HG03342 (cell line): Measurements from ENCODE around the gene CEP112.

ENCODE experiments used
- ATAC-seq: cut with Tn5 transposase; IDR thresholded peaks from one replicate; pipeline ENCODE4 v1.9.1; 2021; ENCODE audit warnings: mild to moderate bottlenecking, moderate library complexity; ENCODE audit not compliant: unreplicated experiment

CEP112 gene

DNA sequence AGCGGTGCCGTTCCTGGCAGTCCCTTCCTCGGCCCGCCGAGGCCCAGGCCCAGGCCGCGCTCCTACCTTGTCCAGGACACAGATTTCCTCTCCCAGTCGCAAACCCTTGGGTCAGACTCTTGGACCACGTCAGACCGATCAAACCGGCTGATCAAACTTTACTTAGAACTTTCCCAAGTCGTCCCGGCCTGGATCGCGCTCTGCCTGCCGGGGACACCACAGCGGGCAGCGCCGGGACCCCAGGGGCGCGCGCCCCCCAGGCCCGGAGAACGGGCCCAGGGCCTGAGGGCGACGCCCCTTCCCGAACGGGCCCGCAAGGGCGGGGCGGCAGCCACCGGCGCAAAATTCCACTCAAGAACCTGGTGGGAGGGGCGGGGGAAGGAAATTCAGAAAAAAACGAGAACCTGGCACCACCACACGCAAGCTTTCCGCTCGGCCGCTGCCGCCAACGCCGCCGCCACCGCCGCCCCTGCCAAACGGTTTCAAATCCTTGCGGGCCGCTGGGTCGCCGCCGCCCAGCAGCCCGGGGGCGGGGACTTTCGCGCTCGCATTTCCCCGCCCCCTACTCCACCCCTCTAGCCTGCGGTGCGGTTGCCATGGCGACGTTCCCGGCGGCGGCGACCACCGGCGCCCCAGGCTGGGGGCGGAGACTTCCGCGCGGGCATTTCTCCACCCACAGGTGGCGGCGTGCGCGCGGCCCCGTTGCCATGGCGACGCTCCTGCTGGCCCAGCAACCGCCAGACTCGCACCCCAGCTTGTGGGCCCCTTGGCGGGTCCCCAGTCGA lies at the start of gene CEP112:
Gene CEP112 (minus strand): TSS at position 541 of the 785 bp plus-strand sequence.
- ATAC-seq: peak; percentile 63

DNA sequence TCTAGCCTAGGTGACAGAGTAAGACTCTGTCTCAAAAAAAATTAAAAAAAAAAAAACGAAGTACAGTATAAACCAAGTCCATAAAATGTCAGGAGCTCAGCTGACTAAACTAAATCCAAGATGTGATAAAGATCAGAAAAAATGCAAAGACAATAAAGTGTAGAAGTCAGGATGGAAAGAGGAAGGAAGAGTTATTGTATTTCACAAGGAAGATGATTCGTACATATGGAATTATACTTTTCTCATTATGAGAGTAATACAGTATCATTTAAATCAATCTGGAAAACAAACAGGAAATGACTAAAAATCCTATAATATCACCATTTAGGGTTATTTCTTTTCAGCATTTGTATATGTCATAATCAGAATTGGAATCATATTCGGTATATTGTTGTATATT lies 48.7 kb upstream of the CEP112 start:
- ATAC-seq: no peak

DNA sequence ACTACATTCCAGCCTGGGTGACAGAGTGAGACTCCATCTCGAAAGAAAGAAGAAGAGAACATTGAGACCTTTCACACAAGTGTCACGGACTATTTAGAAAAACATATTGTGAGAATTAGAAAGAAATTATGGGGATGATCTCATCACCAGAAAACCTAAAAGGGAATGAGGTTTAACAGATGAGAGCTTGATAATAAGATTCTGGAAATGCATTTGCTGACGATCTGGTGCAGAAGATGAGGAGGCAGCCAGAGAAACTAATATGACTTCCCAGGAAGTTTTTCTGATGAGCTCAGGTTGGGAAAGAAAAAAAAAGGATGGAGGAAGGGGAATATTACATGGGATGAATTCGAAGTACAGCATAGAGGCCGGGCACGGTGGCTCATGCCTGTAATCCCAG lies 48.1 kb upstream of the CEP112 start:
- no peak for ATAC-seq

DNA sequence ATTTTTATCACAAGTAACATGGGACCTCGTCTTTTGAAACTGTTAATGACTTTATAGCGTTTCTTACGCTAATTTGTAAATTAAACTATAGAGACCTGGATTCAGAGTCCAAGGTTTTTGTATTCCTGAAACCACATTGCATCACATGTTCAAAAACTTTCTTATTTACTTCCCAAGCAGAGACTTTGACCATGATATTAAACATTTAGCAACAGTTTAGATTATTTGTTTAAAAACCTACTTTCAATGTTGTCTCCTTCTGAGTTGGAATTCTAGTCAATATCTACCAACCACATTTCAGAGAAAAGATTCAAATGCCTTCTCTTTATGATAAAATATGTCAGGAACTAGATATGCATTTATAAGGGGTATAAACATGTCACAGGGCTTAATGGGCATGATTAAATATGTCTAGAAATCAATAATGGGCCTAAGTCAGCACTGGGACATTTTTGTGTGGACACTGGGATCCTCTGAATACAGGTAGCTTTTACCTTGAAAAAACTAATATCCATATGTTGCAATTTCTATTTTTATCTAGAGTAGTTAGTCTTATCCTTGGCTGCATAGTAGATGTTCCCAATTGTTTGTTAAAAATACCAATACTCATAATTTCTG lies 43.6 kb upstream of the CEP112 start:
- ATAC-seq: no peak

DNA sequence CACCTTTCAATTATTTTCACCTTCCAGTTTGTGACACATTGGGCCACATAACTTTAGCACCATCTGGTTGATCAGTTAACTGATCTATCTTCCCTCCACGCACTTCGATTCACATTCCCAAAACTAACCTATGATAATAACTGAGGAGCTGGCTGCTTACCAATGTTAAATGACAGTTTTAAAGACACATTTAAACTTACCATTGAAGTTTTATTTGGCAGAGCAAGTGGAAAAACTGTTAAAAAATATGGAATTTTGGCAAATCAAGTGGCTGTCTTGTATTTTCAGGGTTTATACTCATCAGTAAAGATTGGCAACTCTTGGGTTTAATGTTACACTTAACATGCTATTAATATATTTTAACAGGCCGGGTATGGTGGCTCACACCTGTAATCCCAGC lies 42.7 kb upstream of the CEP112 start:
- no peak for ATAC-seq

DNA sequence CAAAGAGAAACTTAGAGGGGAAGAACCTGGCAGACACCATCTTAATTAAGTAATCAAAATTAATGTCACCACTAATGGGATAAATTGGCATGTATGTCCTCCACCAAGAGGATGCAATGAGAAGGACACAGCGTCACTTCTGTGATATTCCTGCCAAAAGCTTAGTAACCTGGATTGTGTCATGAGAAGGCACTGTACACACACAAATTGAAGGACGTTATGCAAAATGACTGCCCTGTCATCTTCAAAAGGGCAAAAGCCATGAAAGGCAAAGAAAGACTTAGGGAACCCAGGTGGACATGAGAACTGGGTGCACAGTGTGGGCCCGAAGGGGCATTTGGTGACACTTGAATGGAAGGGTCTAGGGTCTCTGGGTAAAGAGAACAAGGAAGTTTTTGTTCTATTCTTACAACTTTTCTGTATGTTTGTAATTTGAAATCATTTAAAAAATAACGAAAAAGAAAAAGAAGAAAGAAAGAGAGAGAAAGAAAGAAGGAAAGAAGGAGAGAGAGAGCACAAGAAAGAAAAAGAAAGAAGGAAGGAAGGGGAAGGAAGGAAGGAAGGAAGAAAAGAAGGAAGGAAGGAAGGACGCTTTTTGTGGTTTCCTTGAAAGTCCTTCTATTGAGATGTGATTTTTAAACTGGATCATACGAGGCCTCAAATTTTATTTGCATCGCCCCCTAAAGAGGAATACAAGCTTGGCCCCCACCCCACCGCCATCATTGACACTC lies 41.3 kb upstream of the CEP112 start:
- no peak for ATAC-seq

DNA sequence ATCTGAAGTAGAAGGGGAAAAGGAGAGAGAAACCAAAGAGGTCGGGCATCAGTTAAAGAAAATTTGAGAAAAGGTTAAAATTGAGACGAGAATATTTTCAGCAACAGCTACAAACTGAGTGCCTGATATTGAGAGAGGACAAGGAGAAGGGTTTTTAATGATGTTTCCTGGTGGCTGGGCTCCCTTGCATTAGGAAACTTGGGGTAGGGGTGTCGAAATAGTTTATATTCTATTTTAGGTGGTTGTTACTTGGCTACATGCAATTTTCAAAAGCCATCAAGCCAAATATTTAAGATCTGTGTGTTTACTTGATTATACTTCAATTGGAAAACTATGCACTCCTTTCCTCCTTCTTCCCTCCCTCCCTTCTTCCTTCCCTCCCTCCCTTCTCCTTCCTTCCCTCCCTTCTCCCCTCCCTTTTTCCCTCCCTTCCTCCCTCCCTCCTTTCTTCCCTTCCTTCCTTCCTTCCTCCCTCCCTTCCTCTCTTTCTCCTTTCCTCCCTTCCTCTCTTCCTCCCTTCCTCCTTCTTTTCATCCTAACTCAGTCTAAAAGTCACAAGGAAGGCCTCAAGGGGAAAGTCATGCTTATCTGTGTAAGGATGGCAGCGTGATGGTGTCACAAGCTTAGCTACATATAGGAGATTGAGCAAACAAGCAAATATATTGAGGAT lies 39.1 kb upstream of the CEP112 start:
- ATAC-seq: no peak

DNA sequence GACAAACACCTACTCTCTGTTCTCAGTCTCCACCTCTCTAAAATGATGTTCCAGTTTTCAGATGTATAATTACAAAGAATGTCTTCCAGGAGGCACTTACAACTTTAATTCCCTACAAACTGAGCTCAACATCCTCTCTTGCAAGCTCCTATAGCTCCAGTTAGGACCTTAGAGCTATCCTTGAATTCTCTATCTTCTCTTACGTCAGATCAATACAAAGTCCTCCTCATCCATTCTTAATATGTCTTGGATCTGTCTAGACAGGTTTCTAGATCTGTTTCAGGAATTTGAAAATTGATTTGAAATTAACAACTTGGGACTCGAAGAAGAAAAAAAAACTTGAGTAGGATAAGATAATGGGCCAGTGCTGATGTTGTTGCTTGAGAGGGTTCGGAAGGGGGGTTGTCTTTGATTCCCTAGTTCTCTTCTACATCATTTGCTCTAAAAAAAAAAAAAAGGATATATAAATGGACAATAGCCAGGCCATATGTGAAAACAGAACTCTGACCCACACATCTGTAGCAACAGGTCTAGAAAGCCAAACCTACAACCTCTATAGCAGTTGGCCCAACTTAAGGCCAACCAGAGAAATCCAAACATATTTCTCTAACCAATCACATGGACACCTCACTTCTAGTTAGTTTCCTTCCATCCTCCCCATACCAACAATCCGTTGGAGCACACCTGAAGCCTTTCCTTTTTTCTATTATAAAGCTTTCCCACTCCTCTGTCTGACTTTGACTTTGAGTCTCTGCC lies 38.0 kb upstream of the CEP112 start:
- no peak for ATAC-seq

DNA sequence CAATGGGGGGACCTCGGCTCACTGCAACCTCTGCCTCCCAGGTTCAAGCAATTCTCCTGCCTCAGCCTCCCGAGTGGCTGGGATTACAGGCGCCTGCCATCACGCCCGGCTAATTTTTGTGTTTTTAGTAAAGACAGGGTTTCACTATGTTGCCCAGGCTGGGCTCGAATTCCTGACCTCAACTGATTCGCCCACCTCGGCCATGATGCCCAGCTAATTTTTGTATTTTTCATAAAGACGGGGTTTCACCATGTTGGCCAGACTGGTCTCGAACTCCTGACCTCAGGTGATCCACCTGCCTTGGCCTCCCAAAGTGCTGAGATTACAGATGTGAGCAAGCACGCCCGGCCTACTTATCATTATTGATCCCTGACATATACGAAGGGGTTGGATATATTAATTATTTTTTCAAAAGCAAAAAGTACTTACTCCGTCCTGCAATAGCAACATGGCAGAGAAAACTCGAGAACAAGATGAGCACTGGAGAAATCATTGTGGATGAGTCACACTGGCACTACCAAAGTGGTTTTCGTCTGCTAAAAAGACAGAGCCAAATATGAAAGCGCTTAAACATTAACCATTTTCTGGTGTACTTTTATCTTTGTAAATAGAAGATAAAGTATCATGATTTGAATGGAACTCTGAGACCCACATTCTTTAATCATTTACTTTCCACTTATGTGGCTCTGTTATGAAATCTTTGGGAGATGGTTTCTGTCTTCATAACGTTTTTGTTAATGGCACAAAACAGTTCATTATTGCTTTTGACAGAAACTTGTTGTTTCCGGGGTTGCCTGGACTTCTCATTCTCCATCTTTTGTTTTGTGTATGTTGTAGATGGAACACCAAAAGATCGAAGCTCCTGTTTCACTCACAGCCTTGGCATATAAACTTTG lies 37.2 kb upstream of the CEP112 start, which contains the start of gene APOH:
Gene APOH (minus strand): TSS at position 529 of the 896 bp plus-strand sequence. CDS start 36 bp downstream, at position 493.
- no peak for ATAC-seq

DNA sequence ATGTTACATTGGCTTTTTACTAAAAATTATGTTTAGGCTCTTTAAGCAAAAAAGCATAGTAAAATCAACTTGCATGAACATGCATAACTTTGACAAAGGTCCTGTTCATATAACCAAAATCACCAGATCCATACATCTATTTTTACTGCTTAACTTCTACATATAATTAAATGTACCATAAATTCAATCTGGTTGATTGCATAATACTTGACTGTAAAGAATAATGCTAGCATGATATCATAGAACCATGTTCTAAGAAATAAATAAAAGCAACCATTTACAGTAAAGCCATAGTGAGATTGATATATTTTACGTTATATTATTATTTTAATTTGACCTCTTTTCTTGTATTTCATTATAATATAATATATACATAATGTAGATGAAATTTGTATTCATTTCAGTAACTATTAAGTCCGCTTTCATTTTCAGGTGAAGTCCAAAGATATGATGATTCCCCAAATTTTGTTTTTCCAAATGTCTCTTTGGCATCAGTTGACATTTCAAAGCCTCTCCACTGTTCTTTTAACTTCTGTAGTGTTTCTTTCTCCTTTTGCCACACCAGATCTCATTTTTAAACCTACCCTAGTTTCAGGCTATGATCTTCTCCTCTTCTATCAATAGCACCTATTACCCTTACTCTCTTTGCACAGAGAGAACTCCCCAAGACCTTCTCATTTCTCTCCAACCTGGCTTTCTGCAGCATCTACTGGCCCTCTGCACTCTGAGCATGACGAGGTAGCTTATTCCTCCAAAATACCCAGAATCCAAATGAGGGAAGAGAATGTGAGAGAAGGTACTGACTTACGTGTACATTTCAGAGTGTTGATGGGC lies 35.5 kb upstream of the CEP112 start:
- no peak for ATAC-seq

DNA sequence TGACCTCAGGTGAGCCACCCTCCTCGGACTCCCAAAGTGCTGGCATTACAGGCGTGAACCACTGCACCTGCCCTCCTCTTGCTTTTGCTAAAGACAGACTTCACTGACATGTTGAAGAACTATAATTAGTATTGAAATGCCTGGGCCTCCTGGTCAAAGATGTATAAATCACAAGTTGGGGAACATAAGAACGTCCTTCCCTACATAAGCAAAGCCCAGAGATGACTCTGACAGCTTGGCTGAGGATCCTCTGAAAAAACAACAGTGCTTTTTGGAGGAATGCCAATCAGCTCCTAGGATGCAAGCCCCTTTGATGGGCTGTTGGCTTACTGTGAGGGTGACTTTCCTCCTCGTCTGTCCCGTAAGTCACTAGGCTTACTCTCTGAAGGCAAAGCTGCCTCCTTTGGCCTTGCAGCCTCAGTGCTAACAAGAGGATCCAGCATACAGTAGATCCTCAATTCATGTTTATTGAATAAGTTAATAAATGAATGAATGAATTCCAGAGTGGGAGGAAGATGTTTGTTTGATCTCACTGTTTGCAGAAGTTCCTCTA lies 30.9 kb upstream of the CEP112 start:
- no peak for ATAC-seq

DNA sequence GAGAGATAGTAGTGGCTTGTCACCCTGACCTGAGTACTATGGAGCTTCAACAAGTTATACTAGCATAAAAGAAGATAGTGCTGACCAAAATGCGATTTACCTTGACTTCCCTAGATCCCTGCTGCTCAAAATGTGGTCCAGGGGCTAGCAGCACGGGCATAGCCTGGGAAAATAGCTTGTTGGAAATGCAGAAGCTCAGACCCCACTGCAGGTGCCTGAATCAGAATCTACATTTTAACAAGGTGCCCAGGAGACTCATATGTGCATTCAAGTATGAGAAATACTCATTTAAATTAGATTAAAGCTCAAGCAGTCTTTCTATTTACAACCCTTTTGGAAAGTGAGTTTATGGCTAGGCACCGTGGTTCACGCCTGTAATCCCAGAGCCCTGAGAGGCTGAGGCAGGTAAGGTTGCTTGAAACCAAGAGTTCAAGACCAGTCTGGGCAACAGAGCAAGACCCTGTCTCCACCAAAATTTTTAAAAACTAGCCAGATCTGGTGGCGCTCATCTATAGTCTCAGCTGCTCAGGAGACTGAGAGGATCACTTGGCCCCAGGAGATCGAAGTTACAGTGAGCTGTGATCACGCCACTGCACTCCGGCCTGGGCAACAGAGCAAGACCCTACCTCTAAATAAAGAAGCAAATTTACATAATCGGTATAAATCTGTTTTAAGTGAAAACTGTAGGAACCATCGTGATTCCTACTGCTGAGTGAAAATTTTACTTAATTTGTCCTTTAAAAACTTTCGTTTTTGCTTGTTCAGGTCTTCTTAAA lies 30.0 kb upstream of the CEP112 start:
- ATAC-seq: no peak

DNA sequence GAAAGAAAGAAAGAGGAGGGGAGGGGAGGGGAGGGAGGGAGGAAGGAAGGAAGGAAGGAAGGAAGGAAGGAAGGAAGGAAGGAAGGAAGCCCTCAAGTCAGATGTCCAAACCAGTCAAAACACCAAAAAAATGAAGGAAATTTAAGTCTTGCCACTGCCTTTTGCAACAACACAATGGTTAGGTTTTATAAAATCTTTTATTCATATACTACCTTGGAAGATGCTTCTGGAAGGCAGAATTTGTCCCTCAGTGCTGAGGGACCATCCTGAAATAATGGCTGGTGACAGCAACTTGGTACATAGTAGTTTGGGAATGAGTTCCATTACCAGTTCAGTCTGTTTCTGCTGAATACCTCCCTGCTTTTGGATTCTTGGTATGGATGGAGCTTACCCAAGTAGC lies 29.4 kb upstream of the CEP112 start:
- ATAC-seq: no peak

DNA sequence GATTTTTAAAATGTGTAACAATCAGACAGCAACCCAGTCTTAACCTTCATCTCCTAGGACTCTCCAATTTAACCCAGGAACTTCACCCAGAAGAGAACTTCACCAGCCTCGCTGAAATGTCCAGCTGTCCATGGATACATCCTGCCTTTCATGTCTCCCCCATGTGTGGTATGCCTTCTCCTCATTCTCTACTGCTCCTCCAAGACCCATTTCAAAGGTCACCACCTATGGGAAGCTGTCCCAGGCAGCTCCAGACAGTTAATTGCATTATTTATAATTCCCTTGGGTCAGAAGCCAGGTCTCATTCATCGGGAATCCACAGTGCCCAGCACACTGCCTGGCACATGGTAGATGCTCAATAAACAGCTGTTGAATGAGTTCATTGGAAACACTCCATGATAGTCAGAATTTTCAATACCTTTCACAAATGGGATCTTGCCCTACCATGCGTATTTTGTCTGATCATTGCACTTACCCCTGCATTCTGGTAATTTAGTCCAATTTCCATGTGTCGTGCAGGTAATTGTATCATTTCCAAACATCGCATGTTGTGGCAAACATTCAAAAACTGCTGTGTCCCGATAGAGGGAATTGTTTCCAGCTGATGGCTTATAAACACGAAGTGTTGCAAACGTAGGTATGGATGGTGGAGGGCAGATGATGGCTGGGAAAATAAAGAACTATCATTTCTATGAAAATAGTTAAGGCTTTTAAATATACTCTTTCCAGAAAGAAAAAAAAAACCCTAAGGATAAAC lies 28.3 kb upstream of the CEP112 start:
- ATAC-seq: no peak

DNA sequence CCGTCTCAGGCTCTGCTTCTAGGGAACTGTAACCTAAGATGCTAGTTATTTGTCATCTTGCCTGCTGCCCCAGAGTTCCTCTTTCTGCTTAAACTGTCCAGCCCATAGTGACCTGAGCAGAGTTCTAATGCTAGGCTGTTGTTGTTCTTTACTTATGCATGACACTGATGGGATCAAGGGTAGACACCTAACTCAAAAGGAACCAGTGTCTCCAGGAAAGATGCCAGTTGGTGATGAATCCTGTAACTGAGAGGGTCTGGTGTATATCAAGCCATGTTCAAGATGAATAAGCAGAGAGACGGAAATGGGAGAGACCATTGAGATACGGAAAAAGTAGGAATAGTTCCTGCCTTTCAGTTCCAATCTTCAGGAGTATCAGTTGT lies 23.6 kb upstream of the CEP112 start:
- ATAC-seq: no peak

DNA sequence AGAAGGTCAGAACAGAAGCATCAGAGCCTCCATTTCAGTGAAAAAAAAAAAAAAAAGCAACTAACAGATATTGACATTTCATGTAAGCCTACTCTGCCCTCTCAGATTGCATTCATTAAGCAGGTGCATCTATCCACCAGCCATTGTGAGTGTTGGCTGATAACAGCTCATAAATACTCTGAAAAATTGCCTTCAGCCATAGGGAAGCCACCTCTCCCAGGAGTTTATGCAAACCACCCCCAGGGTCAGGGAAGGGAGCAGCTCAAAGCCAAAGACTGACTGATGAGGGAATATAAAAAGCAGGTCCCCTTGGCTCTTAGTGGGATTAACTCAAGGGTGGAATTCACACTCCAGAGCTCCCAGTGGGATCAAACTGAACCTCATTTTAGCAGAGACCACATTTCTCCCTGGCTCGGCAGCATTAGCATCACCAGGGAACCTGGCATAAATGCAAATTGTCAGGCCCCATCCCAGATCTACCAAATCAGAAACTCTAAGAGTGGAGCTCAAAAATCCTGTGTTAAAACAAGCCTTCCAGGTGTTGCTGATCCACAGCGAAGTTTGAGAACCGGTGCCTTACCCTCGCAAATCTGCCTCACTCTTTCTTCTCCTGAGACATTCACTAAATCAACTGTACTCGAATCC lies 23.1 kb upstream of the CEP112 start:
- ATAC-seq: no peak
